ENCODE data around the gene CTIF. TPM values are rescaled to one million over a fixed set of nuclear protein-coding genes. Genes with fewer than 3 reads are reported as not detected.

CTIF gene
- total RNA-seq, 1 experiment from 2014 or later, result 26.5 TPM

DNA sequence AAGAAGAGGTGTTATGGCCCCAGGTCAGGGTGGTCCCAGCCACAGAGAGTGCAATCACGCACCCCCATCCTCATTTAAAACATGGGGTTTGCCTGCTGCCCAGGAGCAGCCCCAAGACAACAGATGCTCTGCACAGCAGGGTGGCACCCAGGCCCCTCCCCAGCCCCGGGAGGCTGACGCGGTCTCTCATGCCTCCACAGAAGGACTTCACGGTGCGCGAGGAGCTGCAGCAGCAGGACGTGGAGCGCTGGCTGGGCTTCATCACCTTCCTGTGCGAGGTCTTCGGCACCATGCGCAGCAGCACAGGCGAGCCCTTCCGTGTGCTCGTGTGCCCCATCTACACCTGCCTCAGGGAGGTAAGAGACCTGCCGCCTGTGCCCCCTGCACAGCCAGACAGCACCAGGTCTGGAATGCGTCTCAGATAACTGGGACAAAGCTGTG lies 278.2 kb downstream of the CTIF start:
- ATAC-seq, result no peak
- ChIA-PET POLR2A (no interaction called here), CTCF (no interaction called here)
- H3K9me3 ChIP-seq (ENCODE audit: control insufficient read depth, insufficient read depth, low read depth, low read length), result no peaks in the 10 kb centered on the region
- no peaks in the 10 kb centered on the region for H3K27me3 ChIP-seq (ENCODE audit: control insufficient read depth, insufficient read depth, low read length)
- no peaks in the 10 kb centered on the region for H3K4me1 ChIP-seq (ENCODE audit: control insufficient read depth, insufficient read depth, low read length)
- TF ChIP-seq POLR2AphosphoS5 (IDR thresholded peaks at IDR 0.05; ENCODE audit: low read depth, low read length), result no peak
- TF ChIP-seq SIN3A (IDR thresholded peaks at IDR 0.05; ENCODE audit: borderline replicate concordance, insufficient read depth, low read depth, low read length), result no peak
- TF ChIP-seq, protein P1, sequence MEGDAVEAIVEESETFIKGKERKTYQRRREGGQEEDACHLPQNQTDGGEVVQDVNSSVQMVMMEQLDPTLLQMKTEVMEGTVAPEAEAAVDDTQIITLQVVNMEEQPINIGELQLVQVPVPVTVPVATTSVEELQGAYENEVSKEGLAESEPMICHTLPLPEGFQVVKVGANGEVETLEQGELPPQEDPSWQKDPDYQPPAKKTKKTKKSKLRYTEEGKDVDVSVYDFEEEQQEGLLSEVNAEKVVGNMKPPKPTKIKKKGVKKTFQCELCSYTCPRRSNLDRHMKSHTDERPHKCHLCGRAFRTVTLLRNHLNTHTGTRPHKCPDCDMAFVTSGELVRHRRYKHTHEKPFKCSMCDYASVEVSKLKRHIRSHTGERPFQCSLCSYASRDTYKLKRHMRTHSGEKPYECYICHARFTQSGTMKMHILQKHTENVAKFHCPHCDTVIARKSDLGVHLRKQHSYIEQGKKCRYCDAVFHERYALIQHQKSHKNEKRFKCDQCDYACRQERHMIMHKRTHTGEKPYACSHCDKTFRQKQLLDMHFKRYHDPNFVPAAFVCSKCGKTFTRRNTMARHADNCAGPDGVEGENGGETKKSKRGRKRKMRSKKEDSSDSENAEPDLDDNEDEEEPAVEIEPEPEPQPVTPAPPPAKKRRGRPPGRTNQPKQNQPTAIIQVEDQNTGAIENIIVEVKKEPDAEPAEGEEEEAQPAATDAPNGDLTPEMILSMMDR (IDR thresholded peaks at IDR 0.05), result no peak
- no peak overlapping the region for H3K4me3 ChIP-seq (ENCODE audit: low read depth in 2 of 2, low read length in 2 of 2)
- no peak for DNase-seq (ENCODE audit: low read depth, low spot score)
- no peaks in the 10 kb centered on the region for H3K36me3 ChIP-seq (ENCODE audit: control insufficient read depth, insufficient read depth, low read length)
- BruUV-seq (replicated peaks), result no TSS peak
- intact Hi-C loops (cut with micrococcal nuclease; ENCODE audit: unreplicated experiment), result no loop called here
- in situ Hi-C loops (cut with HindIII; ENCODE audit: low pct_unique_long_range_greater_than_20kb, low sequenced_read_pairs), result no loop called here
- H3K27ac ChIP-seq (ENCODE audit: low read length), result no peak overlapping the region

DNA sequence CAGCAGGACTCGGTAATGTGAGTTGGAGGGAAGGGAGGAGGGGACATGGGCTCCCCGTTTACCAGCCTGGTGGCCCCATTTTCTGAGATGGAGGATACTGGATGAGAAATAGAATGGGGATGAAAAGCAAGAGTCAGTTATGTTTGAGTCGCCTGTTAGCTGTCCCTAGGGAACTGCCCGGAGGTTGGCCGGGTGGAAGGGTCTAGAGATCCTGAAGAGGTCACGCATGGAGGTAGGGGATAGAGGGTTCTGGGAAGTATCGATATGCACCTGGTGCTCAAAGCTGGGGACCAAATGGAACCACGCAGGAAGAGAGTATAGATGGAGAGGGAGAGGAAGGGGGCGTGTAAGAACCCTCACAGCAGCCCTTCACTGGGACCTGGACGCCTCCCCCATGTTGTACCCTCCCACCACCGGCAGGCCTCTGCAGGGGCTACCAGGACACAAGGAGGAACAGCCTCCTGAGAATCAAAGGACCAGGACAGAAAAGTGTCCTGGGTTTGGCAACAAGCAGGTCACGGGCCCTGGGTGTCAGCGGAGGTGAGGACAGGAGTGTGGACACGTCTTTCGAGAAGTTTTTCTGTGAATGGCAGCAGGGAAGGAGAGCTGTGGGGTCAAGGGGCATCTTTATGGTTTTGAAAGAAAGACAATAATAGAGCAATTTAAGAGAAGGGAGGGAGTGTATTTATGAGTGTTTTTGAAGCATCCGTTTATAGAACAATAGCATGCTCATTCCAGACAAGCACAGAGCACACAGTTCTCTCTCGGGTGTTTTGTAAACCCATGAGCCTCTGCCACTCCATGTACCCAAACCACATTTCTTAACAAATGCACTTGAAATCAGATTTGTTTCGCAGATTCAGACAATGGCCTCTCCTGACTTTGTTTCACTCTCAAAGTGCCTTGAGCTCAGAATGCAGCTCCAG lies 279.8 kb downstream of the CTIF start:
- no peak overlapping the region for H3K27ac ChIP-seq (ENCODE audit: low read length)
- intact Hi-C loops (cut with micrococcal nuclease; ENCODE audit: unreplicated experiment), result no loop called here
- H3K36me3 ChIP-seq (ENCODE audit: control insufficient read depth, insufficient read depth, low read length), result no peaks in the 10 kb centered on the region
- POLR2A ChIA-PET, result no interaction called here
- H3K27me3 ChIP-seq (ENCODE audit: control insufficient read depth, insufficient read depth, low read length), result no peaks in the 10 kb centered on the region
- no peak for ATAC-seq
- no peaks in the 10 kb centered on the region for H3K9me3 ChIP-seq (ENCODE audit: control insufficient read depth, insufficient read depth, low read depth, low read length)
- no peak for TF ChIP-seq POLR2AphosphoS5 (IDR thresholded peaks at IDR 0.05; ENCODE audit: low read depth, low read length)
- TF ChIP-seq, protein P2, sequence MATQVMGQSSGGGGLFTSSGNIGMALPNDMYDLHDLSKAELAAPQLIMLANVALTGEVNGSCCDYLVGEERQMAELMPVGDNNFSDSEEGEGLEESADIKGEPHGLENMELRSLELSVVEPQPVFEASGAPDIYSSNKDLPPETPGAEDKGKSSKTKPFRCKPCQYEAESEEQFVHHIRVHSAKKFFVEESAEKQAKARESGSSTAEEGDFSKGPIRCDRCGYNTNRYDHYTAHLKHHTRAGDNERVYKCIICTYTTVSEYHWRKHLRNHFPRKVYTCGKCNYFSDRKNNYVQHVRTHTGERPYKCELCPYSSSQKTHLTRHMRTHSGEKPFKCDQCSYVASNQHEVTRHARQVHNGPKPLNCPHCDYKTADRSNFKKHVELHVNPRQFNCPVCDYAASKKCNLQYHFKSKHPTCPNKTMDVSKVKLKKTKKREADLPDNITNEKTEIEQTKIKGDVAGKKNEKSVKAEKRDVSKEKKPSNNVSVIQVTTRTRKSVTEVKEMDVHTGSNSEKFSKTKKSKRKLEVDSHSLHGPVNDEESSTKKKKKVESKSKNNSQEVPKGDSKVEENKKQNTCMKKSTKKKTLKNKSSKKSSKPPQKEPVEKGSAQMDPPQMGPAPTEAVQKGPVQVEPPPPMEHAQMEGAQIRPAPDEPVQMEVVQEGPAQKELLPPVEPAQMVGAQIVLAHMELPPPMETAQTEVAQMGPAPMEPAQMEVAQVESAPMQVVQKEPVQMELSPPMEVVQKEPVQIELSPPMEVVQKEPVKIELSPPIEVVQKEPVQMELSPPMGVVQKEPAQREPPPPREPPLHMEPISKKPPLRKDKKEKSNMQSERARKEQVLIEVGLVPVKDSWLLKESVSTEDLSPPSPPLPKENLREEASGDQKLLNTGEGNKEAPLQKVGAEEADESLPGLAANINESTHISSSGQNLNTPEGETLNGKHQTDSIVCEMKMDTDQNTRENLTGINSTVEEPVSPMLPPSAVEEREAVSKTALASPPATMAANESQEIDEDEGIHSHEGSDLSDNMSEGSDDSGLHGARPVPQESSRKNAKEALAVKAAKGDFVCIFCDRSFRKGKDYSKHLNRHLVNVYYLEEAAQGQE (IDR thresholded peaks at IDR 0.05; ENCODE audit: insufficient read depth in 1 of 2, low read depth in 2 of 2, low read length in 1 of 2), result no peak
- TF ChIP-seq TCF7L2 (IDR thresholded peaks at IDR 0.05; ENCODE audit: low read depth, low read length), result no peak
- TF ChIP-seq, protein P1 (IDR thresholded peaks at IDR 0.05), result no peak
- TF ChIP-seq SIN3A (IDR thresholded peaks at IDR 0.05; ENCODE audit: borderline replicate concordance, insufficient read depth, low read depth, low read length), result no peak
- in situ Hi-C loops (cut with HindIII; ENCODE audit: low pct_unique_long_range_greater_than_20kb, low sequenced_read_pairs), result no loop called here
- H3K4me1 ChIP-seq (ENCODE audit: control insufficient read depth, insufficient read depth, low read length), result no peaks in the 10 kb centered on the region
- CTCF ChIA-PET, result no interaction called here
- no peak for DNase-seq (ENCODE audit: low read depth, low spot score)
- TSS peak; percentile 45 for BruUV-seq (replicated peaks)
- H3K4me3 ChIP-seq (ENCODE audit: low read depth in 2 of 2, low read length in 2 of 2), result no peak overlapping the region
